HEK293 (cell line): ENCODE data around the gene AK8.

Experiments
- KLF16 ChIP-seq: fragments of 450-650 bp; formaldehyde crosslinking; IDR thresholded peaks from 2 replicates; pipeline ENCODE4 v1.5.1; 2017; ENCODE audit warnings: missing biosample characterization, missing genetic modification characterization
- ZNF558 ChIP-seq: fragments of 450-650 bp; formaldehyde crosslinking; IDR thresholded peaks from 2 replicates; pipeline ENCODE4 v1.5.1; 2016; ENCODE audit warnings: missing biosample characterization, missing genetic modification characterization

- no peak for TF ChIP-seq ZNF558
- TF ChIP-seq KLF16 (tag by site-specific recombination): no peak
Measured at GRCh38 chr9:132774886-132775285, 103.2 kb downstream of the AK8 start.
